B cell (primary cell): Measurements from ENCODE around the gene WDFY4. TPM values are rescaled to one million over a fixed set of nuclear protein-coding genes. Genes with fewer than 3 reads are reported as not detected.

Experiments
- ATAC-seq: fragments of 200-7000 bp; cut with Tn5 transposase; one replicate; pipeline ENCODE4 v1.10.0; 2021; ENCODE audit warnings: low read depth, mild to moderate bottlenecking, moderate number of reproducible peaks, moderate library complexity
- CTCF ChIA-PET: fragments of 350-600 bp; sonication (Branson Sonifier 250); formaldehyde crosslinking; loops from one replicate; lab custom pipeline; 2021; ENCODE audit warnings: antibody characterized with exemption, inconsistent platforms; lab: Charles Lee
- POLR2A ChIA-PET: fragments of 350-600 bp; sonication (Branson Sonifier 250); formaldehyde crosslinking; loops from one replicate; lab custom pipeline; 2021; ENCODE audit warnings: antibody characterized with exemption; lab: Charles Lee
- DNase-seq: peaks from one replicate; pipeline ENCODE4 v3.0.0; 2013
- H2AFZ ChIP-seq: 2 replicates; pipeline ENCODE4 v1.6.1; 2012; ENCODE audit warnings: mild to moderate bottlenecking, low read depth, low read length; ENCODE audit not compliant: insufficient read depth, poor library complexity, severe bottlenecking
- H3K27ac ChIP-seq, 2 donors: 1 replicate in 1 of 2; 2 replicates in 1 of 2; pipeline ENCODE4 v1.5.1; 2012 to 2013; ENCODE audit warnings: low read length in 2 of 2, mild to moderate bottlenecking in 2 of 2, moderate library complexity in 1 of 2
- H3K27me3 ChIP-seq, 4 experiments: fragments of 200-600 bp in 1 of 4; sonication (generic) in 1 of 4; replicated peaks in 1 of 4; 1 replicate in 2 of 4; 2 replicates in 2 of 4; pipeline versions ENCODE4 v1.6.1 to v1.7.0; 2013 to 2016; ENCODE audit warnings: low read length in 3 of 4, mild to moderate bottlenecking in 2 of 4, mixed read lengths in 1 of 4, moderate library complexity in 1 of 4; ENCODE audit not compliant: insufficient read depth in 4 of 4, control insufficient read depth in 3 of 4; ENCODE audit errors: control extremely low read depth in 1 of 4
- H3K36me3 ChIP-seq, 2 experiments: replicated peaks in 1 of 2; 1 replicate in 1 of 2; 2 replicates in 1 of 2; pipeline versions ENCODE4 v1.6.1 to v1.7.1; 2013; ENCODE audit warnings: low read length in 1 of 2; ENCODE audit not compliant: insufficient read depth in 2 of 2, control insufficient read depth in 1 of 2; ENCODE audit errors: control extremely low read depth in 1 of 2, extremely low read depth in 1 of 2
- H3K4me1 ChIP-seq, 2 donors: fragments of 200-600 bp in 1 of 2; sonication (generic) in 1 of 2; 1 replicate in 1 of 2; 2 replicates in 1 of 2; pipeline versions ENCODE4 v1.5.1 to v1.6.1; 2013 to 2017; ENCODE audit warnings: low read length in 2 of 2; ENCODE audit not compliant: control insufficient read depth in 2 of 2, insufficient read depth in 2 of 2
- H3K4me2 ChIP-seq: replicated peaks from 2 replicates; pipeline ENCODE3; 2012; ENCODE audit warnings: mild to moderate bottlenecking, low read depth, low read length; ENCODE audit not compliant: poor library complexity, severe bottlenecking
- H3K4me3 ChIP-seq, 5 experiments: fragments of 200-600 bp in 1 of 5; sonication (generic) in 1 of 5; 1 replicate in 3 of 5; 2 replicates in 2 of 5; pipeline versions ENCODE4 v1.5.1 to v1.7.0; 2011 to 2016; ENCODE audit warnings: low read length in 4 of 5, mild to moderate bottlenecking in 4 of 5, low read depth in 2 of 5, control low read depth in 1 of 5, moderate library complexity in 1 of 5; ENCODE audit not compliant: insufficient read depth in 1 of 5; ENCODE audit errors: control extremely low read depth in 1 of 5, extremely low read depth in 1 of 5
- H3K79me2 ChIP-seq: fragments of 200-600 bp; sonication (generic); one replicate; pipeline ENCODE4 v1.6.0; 2016; ENCODE audit warnings: low read length; ENCODE audit not compliant: control insufficient read depth, insufficient read depth
- H3K9ac ChIP-seq: fragments of 200-600 bp; sonication (generic); 2 replicates; pipeline ENCODE4 v1.6.1; 2017; ENCODE audit warnings: mild to moderate bottlenecking, low read length, moderate library complexity
- H3K9me3 ChIP-seq, 3 donors: one replicate each; pipeline versions ENCODE4 v1.6.1 to v1.7.1; 2013; ENCODE audit warnings: low read length in 2 of 3; ENCODE audit not compliant: control insufficient read depth in 2 of 3, insufficient read depth in 1 of 3; ENCODE audit errors: control extremely low read depth in 1 of 3
- H4K20me1 ChIP-seq: 2 replicates; pipeline ENCODE4 v1.6.0; 2012; ENCODE audit warnings: mild to moderate bottlenecking, low read length; ENCODE audit not compliant: insufficient read depth, control insufficient read depth, poor library complexity, severe bottlenecking
- H3K27ac Mint-ChIP-seq: one replicate; pipeline ENCODE4 v1.8.0; 2021; ENCODE audit warnings: mixed read lengths
- H3K27me3 Mint-ChIP-seq: one replicate; pipeline ENCODE4 v1.8.0; 2021; ENCODE audit warnings: mixed read lengths
- H3K4me1 Mint-ChIP-seq: one replicate; pipeline ENCODE4 v1.8.0; 2021; ENCODE audit warnings: mixed read lengths
- H3K4me3 Mint-ChIP-seq: one replicate; pipeline ENCODE4 v1.8.0; 2021; ENCODE audit warnings: mixed read lengths
- H3K9me3 Mint-ChIP-seq: one replicate; pipeline ENCODE4 v1.8.0; 2022; ENCODE audit warnings: mixed read lengths; ENCODE audit not compliant: insufficient read depth
- CTCF ChIP-seq: fragments of 200-600 bp; IDR thresholded peaks from one replicate; pipeline ENCODE4 v1.8.0; 2022; ENCODE audit warnings: antibody characterized with exemption, mild to moderate bottlenecking
- EZH2 ChIP-seq: IDR thresholded peaks from 2 replicates; pipeline ENCODE4 v1.6.1; 2012; ENCODE audit warnings: borderline replicate concordance, low read depth, mild to moderate bottlenecking, moderate library complexity, low read length; ENCODE audit not compliant: insufficient read depth, poor library complexity, severe bottlenecking
- WGBS: methylation state at CpG from one replicate; pipeline ENCODE4 v1.1.5; 2013; ENCODE audit warnings: missing lambda C conversion rate; ENCODE audit not compliant: insufficient coverage; 5-methylcytosine and 5-hydroxymethylcytosine counted together
- intact Hi-C: fragments of 100-400 bp; cut with micrococcal nuclease; formaldehyde crosslinking; loops from one replicate; pipeline ENCODE4 v1.10.0; 2022
- polyA plus RNA-seq: library from polyadenylated mRNA; depleted of rRNA; stranded (reverse); fragments of >200 nt; gene quantifications from 2 replicates; pipeline ENCODE4 v1.2.3, GENCODE V29; 2012
- small RNA-seq: library from RNA; depleted of rRNA; stranded (forward); fragments of <200 nt; gene quantifications from one replicate; pipeline ENCODE3, GENCODE V24; 2012; ENCODE audit warnings: low replicate concordance, low read depth; ENCODE audit not compliant: insufficient read length
- total RNA-seq, 2 donors: library from RNA; stranded (reverse); fragments of 120-200 nt in 1 of 2; gene quantifications; 1 replicate in 1 of 2; 2 replicates in 1 of 2; pipeline versions ENCODE4 v1.2.3 to v1.2.4, GENCODE V29; 2013 to 2022

WDFY4 gene
- total and polyA plus RNA-seq, 2 donors (not counting 1 experiment from before 2014, with no cell fraction given): 262 to 560 TPM

- Histone ChIP-seq H3K9me3 (no peaks in the 10 kb centered on the region), H3K79me2 (no peaks in the 10 kb centered on the region), H3K27ac (no peak overlapping the region), H4K20me1 (no peaks in the 10 kb centered on the region), H3K4me1 (no peaks in the 10 kb centered on the region), H3K27me3 (no peaks in the 10 kb centered on the region), H3K9ac (no peak overlapping the region), H2AFZ (no peak overlapping the region), H3K4me3 (no peak overlapping the region), H3K4me2 (no peak overlapping the region), H3K36me3 (no peaks in the 10 kb centered on the region)
- intact Hi-C loops: no loop called here
- H3K4me1 Mint-ChIP-seq: no peaks in the 10 kb centered on the region
- ATAC-seq (no peak), DNase-seq (no peak)
- POLR2A ChIA-PET: no interaction called here
- no CpG with 5 or more reads among the region's 1 CpG for WGBS
- no peak overlapping the region for H3K27ac Mint-ChIP-seq
- no peak for TF ChIP-seq CTCF
- no peak for TF ChIP-seq EZH2
- H3K27me3 Mint-ChIP-seq: peaks cover 5% of the 10 kb centered on the region
- no peaks in the 10 kb centered on the region for H3K9me3 Mint-ChIP-seq
- CTCF ChIA-PET: no interaction called here
- no peak overlapping the region for H3K4me3 Mint-ChIP-seq
These were observed 345.0 kb downstream of the WDFY4 start for GRCh38 chr10:49029666-49030065.

Small RNAs within 50 kb of the gene (small RNA-seq; reads per million reads assigned to genes)
- gene MIR4294: not detected

Other genes with a start within 250 kb of the WDFY4 start
- gene ARHGAP22, start 79.8 kb upstream of the WDFY4 start, total RNA-seq: 2.0 and 4.5 TPM in 2 replicates
- gene ARHGAP22, start 79.8 kb upstream of the WDFY4 start, polyA plus RNA-seq: 1.9 and 5.2 TPM in 2 replicates